Suprapubic skin (tissue), 4 donors: ENCODE data around the gene GNAS-AS1.

Source experiments
- EP300 ChIP-seq: sonication (generic); formaldehyde crosslinking; IDR thresholded peaks from one replicate; pipeline ENCODE4 v1.6.1; 2017; ENCODE audit warnings: antibody characterized with exemption
- POLR2A ChIP-seq, 2 donors: fragments of 450-650 bp; IDR thresholded peaks; one replicate each; pipeline ENCODE4 v1.6.1; 2017; ENCODE audit warnings: antibody characterized with exemption in 2 of 2, mild to moderate bottlenecking in 2 of 2, moderate library complexity in 2 of 2
- POLR2AphosphoS5 ChIP-seq, 3 donors: sonication (generic); formaldehyde crosslinking; IDR thresholded peaks; one replicate each; pipeline ENCODE4 v1.6.1; 2017; ENCODE audit warnings: antibody characterized with exemption in 3 of 3
- TF ChIP-seq, protein P1 (sequence below), 2 donors: fragments of 200-600 bp in 1 of 2; fragments of 450-650 bp in 1 of 2; sonication (generic) in 1 of 2; IDR thresholded peaks; one replicate each; pipeline ENCODE4 v1.5.1; 2016 to 2019; ENCODE audit warnings: antibody characterized with exemption in 2 of 2, mild to moderate bottlenecking in 1 of 2, moderate library complexity in 1 of 2

- TF ChIP-seq EP300 (no peak), POLR2A (IDR thresholded peaks at IDR 0.05) (no peak), POLR2AphosphoS5 (IDR thresholded peaks at IDR 0.05) (no peak)
- TF ChIP-seq, protein P1, sequence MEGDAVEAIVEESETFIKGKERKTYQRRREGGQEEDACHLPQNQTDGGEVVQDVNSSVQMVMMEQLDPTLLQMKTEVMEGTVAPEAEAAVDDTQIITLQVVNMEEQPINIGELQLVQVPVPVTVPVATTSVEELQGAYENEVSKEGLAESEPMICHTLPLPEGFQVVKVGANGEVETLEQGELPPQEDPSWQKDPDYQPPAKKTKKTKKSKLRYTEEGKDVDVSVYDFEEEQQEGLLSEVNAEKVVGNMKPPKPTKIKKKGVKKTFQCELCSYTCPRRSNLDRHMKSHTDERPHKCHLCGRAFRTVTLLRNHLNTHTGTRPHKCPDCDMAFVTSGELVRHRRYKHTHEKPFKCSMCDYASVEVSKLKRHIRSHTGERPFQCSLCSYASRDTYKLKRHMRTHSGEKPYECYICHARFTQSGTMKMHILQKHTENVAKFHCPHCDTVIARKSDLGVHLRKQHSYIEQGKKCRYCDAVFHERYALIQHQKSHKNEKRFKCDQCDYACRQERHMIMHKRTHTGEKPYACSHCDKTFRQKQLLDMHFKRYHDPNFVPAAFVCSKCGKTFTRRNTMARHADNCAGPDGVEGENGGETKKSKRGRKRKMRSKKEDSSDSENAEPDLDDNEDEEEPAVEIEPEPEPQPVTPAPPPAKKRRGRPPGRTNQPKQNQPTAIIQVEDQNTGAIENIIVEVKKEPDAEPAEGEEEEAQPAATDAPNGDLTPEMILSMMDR (IDR thresholded peaks at IDR 0.05): no peak
Measured at GRCh38 chr20:58810116-58810878, 40.4 kb downstream of the GNAS-AS1 start.
